A673 (cell line): ENCODE measurements around the gene TMEM45A. TPM values are rescaled to one million over a fixed set of nuclear protein-coding genes. Genes with fewer than 3 reads are reported as not detected.
A peak's percentile ranks its signal among the peaks of the same experiment; 100 is the strongest.

Experiments used
- BruUV-seq: library from RNA; stranded (reverse); fragments of 400-500 nt; replicated peaks from 2 replicates; lab custom pipeline; 2021; lab: Mats Ljungman, UMichigan
- CTCF ChIA-PET: fragments of 300-600 bp; sonication (Branson Sonifier 250); formaldehyde crosslinking; loops from one replicate; lab custom pipeline; 2022; ENCODE audit warnings: antibody characterized with exemption; lab: Charles Lee
- POLR2A ChIA-PET: fragments of 300-600 bp; sonication (Branson Sonifier 250); formaldehyde crosslinking; loops from one replicate; lab custom pipeline; 2022; ENCODE audit warnings: antibody characterized with exemption; ENCODE audit not compliant: low non-redundant PET; lab: Charles Lee
- DNase-seq: peaks from one replicate; pipeline ENCODE4 v3.0.0-alpha.2; 2015; ENCODE audit warnings: low spot score
- H3K27ac ChIP-seq: fragments of 200-600 bp; sonication (generic); 2 replicates; pipeline ENCODE4 v1.5.1; 2016; ENCODE audit warnings: mixed run types, low read depth, mild to moderate bottlenecking, mixed read lengths, antibody characterized with exemption, low read length; ENCODE audit not compliant: poor library complexity, severe bottlenecking
- H3K27me3 ChIP-seq: fragments of 200-600 bp; sonication (generic); replicated peaks from 2 replicates; pipeline ENCODE4 v1.6.1; 2017; ENCODE audit warnings: mixed run types, low read depth, mild to moderate bottlenecking, mixed read lengths, antibody characterized with exemption, low read length; ENCODE audit not compliant: insufficient read depth, poor library complexity
- H3K36me3 ChIP-seq: fragments of 200-600 bp; sonication (generic); 2 replicates; pipeline ENCODE4 v1.6.1; 2016; ENCODE audit warnings: mixed run types, mild to moderate bottlenecking, mixed read lengths, antibody characterized with exemption, low read length; ENCODE audit not compliant: insufficient read depth, poor library complexity, severe bottlenecking
- H3K4me1 ChIP-seq: fragments of 200-600 bp; sonication (generic); 2 replicates; pipeline ENCODE4 v1.6.1; 2017; ENCODE audit warnings: mixed run types, mild to moderate bottlenecking, mixed read lengths, antibody characterized with exemption, low read length; ENCODE audit not compliant: insufficient read depth, poor library complexity, severe bottlenecking
- H3K4me3 ChIP-seq: fragments of 200-600 bp; sonication (generic); 2 replicates; pipeline ENCODE4 v1.5.1; 2016; ENCODE audit warnings: low read depth, mixed run types, mild to moderate bottlenecking, mixed read lengths, low read length; ENCODE audit not compliant: poor library complexity, severe bottlenecking
- H3K9me3 ChIP-seq: fragments of 200-600 bp; sonication (generic); 2 replicates; pipeline ENCODE4 v1.6.1; 2016; ENCODE audit warnings: mixed run types, low read depth, mild to moderate bottlenecking, mixed read lengths, antibody characterized with exemption, low read length; ENCODE audit not compliant: poor library complexity, severe bottlenecking
- EZH2 ChIP-seq: fragments of 200-600 bp; sonication (generic); IDR thresholded peaks from 2 replicates; pipeline ENCODE4 v1.6.1; 2017; ENCODE audit warnings: borderline replicate concordance, low read depth, mild to moderate bottlenecking, mixed read lengths, antibody characterized with exemption, low read length; ENCODE audit not compliant: poor library complexity, severe bottlenecking
- intact Hi-C: fragments of 100-400 bp; cut with micrococcal nuclease; formaldehyde crosslinking; loops from one replicate; pipeline ENCODE4 v1.10.0; 2022; ENCODE audit not compliant: unreplicated experiment
- total RNA-seq: library from RNA; stranded (reverse); gene quantifications from 2 replicates; pipeline ENCODE4 v1.2.3, GENCODE V29; 2021
- TF ChIP-seq, protein P1 (sequence below): fragments of 300-800, 200-600 bp; sonication (generic); conservative IDR thresholded peaks from 2 replicates; pipeline ENCODE4 v1.5.1; 2017; ENCODE audit warnings: low read depth, mild to moderate bottlenecking, antibody characterized with exemption, low read length, moderate library complexity, mixed read lengths

Gene TMEM45A
- total RNA-seq, 1 experiment from 2014 or later: 3.4 TPM

DNA sequence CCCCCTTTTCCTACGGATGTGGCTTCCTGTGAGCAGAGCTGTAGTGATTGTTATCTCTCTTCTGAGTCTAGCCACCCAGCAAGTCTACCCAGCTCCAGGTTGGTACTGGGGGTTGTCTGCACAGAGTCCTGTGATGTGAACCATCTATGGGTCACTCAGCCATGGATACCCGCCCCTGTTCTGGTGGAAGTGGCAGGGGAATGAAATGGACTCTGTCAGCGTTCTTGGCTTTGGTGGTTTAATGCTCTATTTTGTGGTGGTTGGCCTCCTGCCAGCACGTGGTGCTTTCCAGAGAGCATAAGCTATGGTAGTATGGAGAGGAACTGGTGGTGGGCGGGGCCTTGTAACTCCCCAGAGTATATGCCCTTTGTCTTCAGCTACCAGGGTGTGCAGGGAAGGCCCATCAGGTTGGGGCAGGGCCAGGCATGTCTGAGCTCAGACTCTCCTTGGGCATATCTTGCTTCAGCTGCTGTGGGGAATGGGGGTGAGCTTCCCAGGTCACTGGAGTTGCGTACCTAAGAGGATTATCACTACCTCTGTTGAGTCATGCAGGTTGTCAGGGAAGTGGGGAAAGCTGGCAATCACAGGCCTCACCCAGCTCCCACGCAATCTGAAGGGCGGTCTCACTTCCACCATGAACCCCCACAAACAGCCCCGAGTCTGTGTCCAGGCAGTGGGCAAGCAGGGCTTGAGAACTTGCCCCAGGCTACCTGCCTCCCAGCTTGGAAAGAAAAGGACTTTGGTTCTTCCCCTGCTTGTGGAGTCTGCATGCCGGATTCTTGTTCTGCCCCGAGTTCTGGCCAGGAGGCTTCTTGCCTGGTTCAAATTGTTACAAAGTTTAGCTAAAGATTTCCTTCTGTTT is 108.0 kb downstream of the TMEM45A start:
- Histone ChIP-seq H3K4me3 (no peak overlapping the region), H3K27me3 (no peaks in the 10 kb centered on the region), H3K36me3 (no peaks in the 10 kb centered on the region), H3K9me3 (no peaks in the 10 kb centered on the region), H3K27ac (peak overlapping the region; percentile 40), H3K4me1 (peaks cover 26% of the 10 kb centered on the region)
- no peak for TF ChIP-seq EZH2
- TF ChIP-seq, protein P1, sequence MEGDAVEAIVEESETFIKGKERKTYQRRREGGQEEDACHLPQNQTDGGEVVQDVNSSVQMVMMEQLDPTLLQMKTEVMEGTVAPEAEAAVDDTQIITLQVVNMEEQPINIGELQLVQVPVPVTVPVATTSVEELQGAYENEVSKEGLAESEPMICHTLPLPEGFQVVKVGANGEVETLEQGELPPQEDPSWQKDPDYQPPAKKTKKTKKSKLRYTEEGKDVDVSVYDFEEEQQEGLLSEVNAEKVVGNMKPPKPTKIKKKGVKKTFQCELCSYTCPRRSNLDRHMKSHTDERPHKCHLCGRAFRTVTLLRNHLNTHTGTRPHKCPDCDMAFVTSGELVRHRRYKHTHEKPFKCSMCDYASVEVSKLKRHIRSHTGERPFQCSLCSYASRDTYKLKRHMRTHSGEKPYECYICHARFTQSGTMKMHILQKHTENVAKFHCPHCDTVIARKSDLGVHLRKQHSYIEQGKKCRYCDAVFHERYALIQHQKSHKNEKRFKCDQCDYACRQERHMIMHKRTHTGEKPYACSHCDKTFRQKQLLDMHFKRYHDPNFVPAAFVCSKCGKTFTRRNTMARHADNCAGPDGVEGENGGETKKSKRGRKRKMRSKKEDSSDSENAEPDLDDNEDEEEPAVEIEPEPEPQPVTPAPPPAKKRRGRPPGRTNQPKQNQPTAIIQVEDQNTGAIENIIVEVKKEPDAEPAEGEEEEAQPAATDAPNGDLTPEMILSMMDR: no peak
- ChIA-PET CTCF (interaction anchor here (0.6 to 0.7 kb wide), 2 partner anchors 15 to 106 kb away, joined by 3 to 5 read pairs; no protein-coding TSS in a partner anchor), POLR2A (no interaction called here)
- no TSS peak for BruUV-seq
- intact Hi-C loops: loop anchor here (5.0 to 10.0 kb wide), 2 partner anchors 127 to 594 kb away; no protein-coding TSS in a partner anchor
- peak; percentile 63 for DNase-seq

DNA sequence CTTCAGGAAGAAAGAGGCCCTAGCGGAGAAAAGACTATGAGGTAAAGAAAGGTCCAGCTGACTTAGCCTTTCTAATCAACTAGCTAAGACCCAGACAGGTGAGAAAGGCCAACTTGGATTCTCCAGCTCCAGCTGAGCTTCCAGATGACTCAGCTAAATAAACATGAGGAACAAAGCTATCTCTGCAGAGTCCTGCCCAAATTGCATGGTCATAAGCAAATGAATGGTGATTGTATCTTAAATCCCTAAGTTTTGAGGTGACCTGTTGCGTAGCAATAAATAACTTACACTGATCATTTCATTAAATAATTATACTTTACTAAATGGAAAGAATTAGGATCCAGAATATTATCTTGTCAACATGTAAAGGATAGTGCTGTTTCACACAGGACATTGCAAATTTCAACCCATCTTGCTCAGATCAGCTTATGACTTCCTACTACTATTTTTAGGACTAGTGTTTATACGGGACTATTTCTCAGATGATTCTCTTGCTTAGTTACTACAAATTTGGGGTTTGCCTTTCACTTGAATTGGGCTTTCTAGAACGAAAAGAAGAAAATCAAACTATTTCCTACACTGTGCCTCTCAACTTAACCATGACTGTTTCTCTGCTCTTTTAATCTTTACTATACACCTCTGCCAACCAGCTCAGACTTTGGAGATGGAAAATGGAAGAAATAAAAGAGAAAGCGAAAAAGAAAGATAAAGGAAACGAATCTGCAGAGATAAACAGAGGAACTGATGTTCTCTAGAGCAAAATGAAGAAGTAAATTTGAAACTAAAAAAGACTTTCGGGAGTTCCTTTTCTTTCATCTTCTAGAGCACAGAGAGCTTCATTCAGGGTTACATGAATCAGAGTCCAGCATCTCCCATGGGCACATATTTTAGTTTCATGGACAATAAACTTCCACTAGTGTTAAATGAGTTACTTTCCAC is 110.4 kb downstream of the TMEM45A start:
- no peak for DNase-seq
- Histone ChIP-seq H3K4me3 (no peak overlapping the region), H3K27me3 (no peaks in the 10 kb centered on the region), H3K27ac (peak overlapping the region; percentile 43), H3K4me1 (peaks cover 31% of the 10 kb centered on the region), H3K36me3 (no peaks in the 10 kb centered on the region), H3K9me3 (no peaks in the 10 kb centered on the region)
- ChIA-PET POLR2A (interaction anchor here (0.7 kb wide), 1 partner anchor 919 kb away, joined by 5 read pairs; no protein-coding TSS in a partner anchor), CTCF (interaction anchor here (1.0 to 2.3 kb wide), 2 partner anchors 32 to 140 kb away, joined by 4 to 9 read pairs; no protein-coding TSS in a partner anchor)
- TF ChIP-seq EZH2: no peak
- TF ChIP-seq, protein P1: no peak
- intact Hi-C loops: loop anchor here (5.0 to 10.0 kb wide), 2 partner anchors 125 to 592 kb away; no protein-coding TSS in a partner anchor
- BruUV-seq: no TSS peak

DNA sequence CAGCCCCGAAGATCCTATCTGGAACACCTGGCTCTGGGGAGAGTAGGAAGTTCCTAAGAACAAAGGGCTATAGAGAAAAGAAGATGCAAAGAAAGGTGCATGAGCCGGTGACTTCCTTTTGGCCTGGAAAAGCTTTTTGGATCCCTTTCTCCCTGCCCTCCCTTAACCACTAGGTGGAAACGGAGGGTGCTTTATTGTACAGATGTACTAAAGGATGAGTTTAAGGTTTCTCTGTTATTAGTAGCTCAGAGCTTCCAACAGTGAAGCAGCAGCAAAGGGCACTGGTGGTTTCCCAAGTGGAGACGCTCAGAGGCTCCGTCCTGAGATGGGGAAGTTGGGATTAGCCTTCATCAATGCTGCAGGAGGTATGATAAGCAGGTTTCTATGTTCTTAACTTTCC is 111.0 kb downstream of the TMEM45A start:
- H3K27me3 ChIP-seq: no peaks in the 10 kb centered on the region
- BruUV-seq: no TSS peak

More for the DNA sequence above, 111.0 kb downstream of the TMEM45A start:
- ChIA-PET CTCF (interaction anchor here (0.5 to 2.3 kb wide), 6 partner anchors 32 to 778 kb away, joined by 3 to 9 read pairs (median 4); no protein-coding TSS in a partner anchor), POLR2A (no interaction called here)
- Histone ChIP-seq H3K9me3 (no peaks in the 10 kb centered on the region), H3K27ac (no peak overlapping the region), H3K4me1 (peaks cover 34% of the 10 kb centered on the region), H3K36me3 (no peaks in the 10 kb centered on the region), H3K4me3 (peak overlapping the region; percentile 12)
- DNase-seq: peak; percentile 72
- TF ChIP-seq EZH2: no peak
- TF ChIP-seq, protein P1: peak; percentile 59
- intact Hi-C loops: loop anchor here (5.0 to 10.0 kb wide), 2 partner anchors 124 to 591 kb away; no protein-coding TSS in a partner anchor
